HEK293 (cell line): Measurements from ENCODE around the gene CLASP1.

Experiments used
- PRDM1 ChIP-seq: fragments of 450-650 bp; formaldehyde crosslinking; IDR thresholded peaks from 2 replicates; pipeline ENCODE4; 2016; ENCODE audit warnings: missing biosample characterization, missing genetic modification characterization
- TF ChIP-seq, protein P1 (sequence below): fragments of 450-650 bp; formaldehyde crosslinking; IDR thresholded peaks from 2 replicates; pipeline ENCODE4 v1.5.1; 2016; ENCODE audit warnings: missing biosample characterization, missing genetic modification characterization

DNA sequence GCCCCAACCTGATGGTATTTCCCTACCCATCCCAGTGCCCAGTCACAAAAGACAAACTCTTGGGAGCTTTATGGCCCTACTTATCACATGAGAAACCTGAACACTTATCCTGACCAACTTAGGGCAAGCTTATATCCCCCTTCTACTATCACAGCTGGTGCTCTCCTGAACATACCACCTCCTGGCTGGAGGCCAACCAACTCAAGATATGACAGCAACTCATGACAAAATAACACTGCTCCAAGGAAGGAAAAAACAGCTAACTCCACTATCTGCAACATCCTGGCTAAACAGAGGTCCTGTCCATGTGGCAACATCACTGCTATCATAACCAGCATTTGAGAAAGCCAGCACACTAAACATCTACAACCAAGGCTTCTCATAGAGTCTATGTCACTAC is 20.9 kb upstream of the CLASP1 start:
- TF ChIP-seq PRDM1 (tag by site-specific recombination) = no peak
- TF ChIP-seq, protein P1, sequence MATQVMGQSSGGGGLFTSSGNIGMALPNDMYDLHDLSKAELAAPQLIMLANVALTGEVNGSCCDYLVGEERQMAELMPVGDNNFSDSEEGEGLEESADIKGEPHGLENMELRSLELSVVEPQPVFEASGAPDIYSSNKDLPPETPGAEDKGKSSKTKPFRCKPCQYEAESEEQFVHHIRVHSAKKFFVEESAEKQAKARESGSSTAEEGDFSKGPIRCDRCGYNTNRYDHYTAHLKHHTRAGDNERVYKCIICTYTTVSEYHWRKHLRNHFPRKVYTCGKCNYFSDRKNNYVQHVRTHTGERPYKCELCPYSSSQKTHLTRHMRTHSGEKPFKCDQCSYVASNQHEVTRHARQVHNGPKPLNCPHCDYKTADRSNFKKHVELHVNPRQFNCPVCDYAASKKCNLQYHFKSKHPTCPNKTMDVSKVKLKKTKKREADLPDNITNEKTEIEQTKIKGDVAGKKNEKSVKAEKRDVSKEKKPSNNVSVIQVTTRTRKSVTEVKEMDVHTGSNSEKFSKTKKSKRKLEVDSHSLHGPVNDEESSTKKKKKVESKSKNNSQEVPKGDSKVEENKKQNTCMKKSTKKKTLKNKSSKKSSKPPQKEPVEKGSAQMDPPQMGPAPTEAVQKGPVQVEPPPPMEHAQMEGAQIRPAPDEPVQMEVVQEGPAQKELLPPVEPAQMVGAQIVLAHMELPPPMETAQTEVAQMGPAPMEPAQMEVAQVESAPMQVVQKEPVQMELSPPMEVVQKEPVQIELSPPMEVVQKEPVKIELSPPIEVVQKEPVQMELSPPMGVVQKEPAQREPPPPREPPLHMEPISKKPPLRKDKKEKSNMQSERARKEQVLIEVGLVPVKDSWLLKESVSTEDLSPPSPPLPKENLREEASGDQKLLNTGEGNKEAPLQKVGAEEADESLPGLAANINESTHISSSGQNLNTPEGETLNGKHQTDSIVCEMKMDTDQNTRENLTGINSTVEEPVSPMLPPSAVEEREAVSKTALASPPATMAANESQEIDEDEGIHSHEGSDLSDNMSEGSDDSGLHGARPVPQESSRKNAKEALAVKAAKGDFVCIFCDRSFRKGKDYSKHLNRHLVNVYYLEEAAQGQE (tag by site-specific recombination) = no peak
